ENCODE measurements around the gene VILL.

The VILL gene

GRCh38 chr3:37954881-37955280, 35.7 kb upstream of the VILL start:
- TF ChIP-seq ZNF274 (IDR thresholded peaks at IDR 0.05; ENCODE audit: low read depth, low read length) = no peak
- H3K4me3 ChIP-seq (ENCODE audit: low read length) = no peak overlapping the region

GRCh38 chr3:37955918-37956707, 34.5 kb upstream of the VILL start:
- no peak for TF ChIP-seq ZNF274 (IDR thresholded peaks at IDR 0.05; ENCODE audit: low read depth, low read length)
- H3K4me3 ChIP-seq (ENCODE audit: low read length) = no peak overlapping the region

DNA sequence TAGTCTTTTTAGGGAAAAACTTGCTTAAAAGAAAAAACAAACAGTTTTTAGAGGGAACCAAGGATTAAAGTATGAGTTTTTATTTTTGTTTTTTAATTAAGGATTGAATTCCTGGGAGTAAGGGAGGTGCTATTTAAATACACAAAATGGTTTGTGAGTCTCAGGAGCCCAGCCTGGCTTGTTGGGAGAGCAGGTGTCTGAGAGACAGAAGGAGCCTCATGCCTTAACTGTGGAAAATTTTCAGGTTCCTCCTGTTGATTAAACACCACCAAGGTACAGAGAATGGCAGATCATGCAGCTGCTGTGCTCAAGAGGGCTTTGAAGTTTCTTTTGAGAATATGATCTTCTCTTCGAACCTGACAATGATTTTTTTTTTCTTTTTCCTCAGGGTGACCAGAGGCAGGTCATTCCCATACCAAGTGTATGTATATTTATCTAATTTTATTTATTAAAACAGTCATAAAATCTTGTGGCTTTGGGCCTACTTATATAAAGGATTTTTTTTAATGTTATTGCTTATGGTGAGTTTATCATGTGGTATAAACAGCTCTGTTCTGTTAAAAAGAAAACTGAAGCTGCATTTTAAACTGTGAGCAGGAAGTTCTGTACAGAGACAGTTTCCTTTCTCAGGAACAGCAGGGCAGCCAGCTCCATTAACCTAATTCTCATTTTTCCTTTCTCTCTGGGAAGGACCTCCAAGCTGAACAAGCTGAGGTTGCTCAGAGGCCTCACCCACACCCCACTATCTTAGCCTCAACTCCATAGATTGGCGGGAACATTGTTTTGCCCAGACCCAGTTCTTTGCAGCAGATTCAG, 33.7 kb upstream of the VILL start:
- H3K4me3 ChIP-seq (ENCODE audit: low read length) = no peak overlapping the region
- no peak for TF ChIP-seq ZNF274 (IDR thresholded peaks at IDR 0.05; ENCODE audit: low read depth, low read length)

- TF ChIP-seq ZNF274 (IDR thresholded peaks at IDR 0.05; ENCODE audit: low read depth, low read length) = no peak
- H3K4me3 ChIP-seq (ENCODE audit: low read length) = no peak overlapping the region
These were observed 33.0 kb upstream of the VILL start for GRCh38 chr3:37957539-37957936.

DNA sequence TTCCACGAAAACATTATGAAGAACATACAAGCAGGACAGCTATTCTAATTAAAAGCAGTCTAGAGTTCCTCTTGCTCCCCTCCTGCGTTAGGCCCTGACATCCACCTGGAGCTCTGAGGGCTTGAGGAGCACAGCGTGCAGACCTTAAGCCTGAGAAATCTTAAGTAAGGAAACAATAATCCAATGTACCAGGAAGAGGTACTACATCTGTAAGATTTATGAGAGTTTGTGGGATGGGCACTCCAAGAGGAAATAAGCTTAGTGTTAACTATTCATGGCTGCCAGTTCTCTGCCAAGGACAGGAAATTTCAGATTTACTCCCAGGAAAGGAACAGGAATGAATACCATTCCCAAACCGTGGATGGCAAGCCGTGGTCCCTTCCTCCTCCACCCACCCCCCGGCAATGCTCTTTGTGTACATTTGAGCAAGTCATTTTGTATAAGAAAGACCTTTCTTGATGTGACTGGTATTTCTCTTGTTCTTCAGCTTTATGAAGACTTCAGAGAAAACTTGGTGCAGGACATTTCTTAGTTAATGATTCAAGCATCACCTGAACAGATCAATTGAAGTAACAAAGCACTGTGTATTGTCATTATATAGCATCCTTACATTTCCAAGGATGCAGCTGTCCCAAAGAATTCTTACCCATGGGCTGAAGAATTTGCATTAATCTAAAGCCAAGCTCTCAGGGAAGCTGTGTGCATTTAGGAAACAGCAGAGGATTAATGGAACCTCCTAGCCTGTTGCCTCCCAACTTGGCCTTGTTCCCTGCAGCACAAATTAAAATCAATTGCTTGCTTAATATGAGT, 28.8 kb upstream of the VILL start:
- H3K4me3 ChIP-seq (ENCODE audit: low read length) = no peak overlapping the region
- no peak for TF ChIP-seq ZNF274 (IDR thresholded peaks at IDR 0.05; ENCODE audit: low read depth, low read length)

- TF ChIP-seq ZNF274 (IDR thresholded peaks at IDR 0.05; ENCODE audit: low read depth, low read length) = no peak
- H3K4me3 ChIP-seq (ENCODE audit: low read length) = no peak overlapping the region
These were observed 27.6 kb upstream of the VILL start for GRCh38 chr3:37963016-37963415.

DNA sequence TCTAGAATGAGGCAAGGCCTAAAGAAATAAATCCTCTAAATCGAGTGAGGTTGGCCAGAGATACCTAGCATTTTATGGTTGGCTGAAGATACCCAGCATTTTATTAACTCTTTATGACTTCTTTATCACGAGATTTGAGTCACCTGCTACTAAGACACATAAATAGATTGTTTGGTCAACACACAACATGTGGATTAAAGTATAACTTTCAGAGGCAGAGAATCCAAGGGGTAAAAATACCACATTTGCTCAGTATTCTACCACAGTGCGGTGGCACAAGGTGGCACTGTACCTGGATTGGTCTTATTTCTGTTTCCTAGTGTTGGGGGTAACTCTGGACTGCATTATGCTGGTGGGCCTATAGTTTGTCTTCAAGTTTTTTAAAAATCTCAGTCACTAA, 27.0 kb upstream of the VILL start:
- no peak for TF ChIP-seq ZNF274 (IDR thresholded peaks at IDR 0.05; ENCODE audit: low read depth, low read length)
- no peak overlapping the region for H3K4me3 ChIP-seq (ENCODE audit: low read length)

GRCh38 chr3:37964146-37964545, 26.4 kb upstream of the VILL start:
- TF ChIP-seq ZNF274 (IDR thresholded peaks at IDR 0.05; ENCODE audit: low read depth, low read length) = no peak
- no peak overlapping the region for H3K4me3 ChIP-seq (ENCODE audit: low read length)

DNA sequence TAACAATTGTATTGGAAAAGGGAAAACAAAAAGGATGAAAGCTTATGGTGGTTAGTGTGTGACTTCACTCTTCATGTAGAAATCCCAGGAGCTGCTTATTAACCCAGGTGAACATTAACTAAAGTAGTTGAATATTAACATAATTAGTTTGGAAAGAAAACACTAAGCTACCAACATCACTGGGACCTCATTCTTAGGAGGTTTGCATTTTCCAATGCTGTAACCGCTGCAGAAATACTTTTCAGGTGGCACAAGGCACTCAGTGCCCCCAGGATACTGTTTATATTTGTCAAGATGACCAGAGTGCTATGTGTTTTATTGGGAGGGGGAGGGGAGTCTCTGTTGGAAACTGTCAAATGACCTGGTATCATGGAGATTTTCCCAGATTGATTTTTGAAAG, 25.9 kb upstream of the VILL start:
- no peak for TF ChIP-seq ZNF274 (IDR thresholded peaks at IDR 0.05; ENCODE audit: low read depth, low read length)
- no peak overlapping the region for H3K4me3 ChIP-seq (ENCODE audit: low read length)

- no peak for TF ChIP-seq ZNF274 (IDR thresholded peaks at IDR 0.05; ENCODE audit: low read depth, low read length)
- H3K4me3 ChIP-seq (ENCODE audit: low read length) = no peak overlapping the region
These were observed 23.2 kb upstream of the VILL start for GRCh38 chr3:37967260-37967881.

- H3K4me3 ChIP-seq (ENCODE audit: low read length) = no peak overlapping the region
- no peak for TF ChIP-seq ZNF274 (IDR thresholded peaks at IDR 0.05; ENCODE audit: low read depth, low read length)
These were observed 22.4 kb upstream of the VILL start for GRCh38 chr3:37968199-37968598.

GRCh38 chr3:37968813-37969595, 21.6 kb upstream of the VILL start:
- H3K4me3 ChIP-seq (ENCODE audit: low read length) = no peak overlapping the region
- no peak for TF ChIP-seq ZNF274 (IDR thresholded peaks at IDR 0.05; ENCODE audit: low read depth, low read length)

DNA sequence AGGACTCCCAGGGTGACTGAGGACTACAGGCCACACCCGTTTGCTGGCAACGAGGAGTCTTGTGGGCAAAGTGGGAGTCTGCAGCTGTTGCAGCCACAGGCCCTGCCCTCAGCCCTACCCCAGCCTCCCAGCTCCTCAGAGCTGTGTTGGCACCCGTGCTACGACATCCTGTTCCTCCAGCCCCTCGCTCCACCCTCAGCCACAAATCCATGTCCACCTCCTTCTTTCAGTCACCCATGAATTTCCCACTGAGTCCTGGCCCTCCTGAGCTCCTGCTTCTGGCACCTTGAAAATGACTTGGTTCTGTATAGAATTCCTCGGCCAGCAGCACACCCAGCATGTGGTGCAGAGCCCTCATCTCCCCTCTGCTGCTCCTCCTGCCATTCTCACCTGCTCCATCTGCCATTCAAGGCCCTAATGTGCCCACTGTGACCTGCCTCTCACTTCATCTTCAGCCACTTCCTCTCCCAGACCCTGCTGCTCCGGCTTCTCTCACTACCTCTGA, 20.9 kb upstream of the VILL start:
- no peak for TF ChIP-seq ZNF274 (IDR thresholded peaks at IDR 0.05; ENCODE audit: low read depth, low read length)

More for the DNA sequence above, 20.9 kb upstream of the VILL start:
- no peak overlapping the region for H3K4me3 ChIP-seq (ENCODE audit: low read length)

All from GM08714 (cell line).